Activated CD8-positive, alpha-beta T cell treated with anti-CD3 and anti-CD28 coated beads for 36 hours (primary cell): Measurements from ENCODE around the gene EFCAB8. TPM values are rescaled to one million over a fixed set of nuclear protein-coding genes. Genes with fewer than 3 reads are reported as not detected.

Experiments used
- ATAC-seq: fragments of 200-7000 bp; cut with Tn5 transposase; one replicate; pipeline ENCODE4 v1.10.0; 2021; ENCODE audit warnings: mild to moderate bottlenecking, moderate library complexity
- CTCF ChIA-PET: fragments of 350-600 bp; sonication (Branson Sonifier 250); formaldehyde crosslinking; loops from one replicate; lab custom pipeline; 2021; ENCODE audit warnings: antibody characterized with exemption; lab: Charles Lee
- POLR2A ChIA-PET: fragments of 350-600 bp; sonication (Branson Sonifier 250); formaldehyde crosslinking; loops from one replicate; lab custom pipeline; 2021; ENCODE audit warnings: antibody characterized with exemption; lab: Charles Lee
- DNase-seq: peaks from one replicate; pipeline ENCODE4 v3.0.0-alpha.2; 2020
- H3K27ac Mint-ChIP-seq: one replicate; pipeline ENCODE4 v1.8.0; 2021; ENCODE audit warnings: mild to moderate bottlenecking, mixed read lengths
- H3K27me3 Mint-ChIP-seq: one replicate; pipeline ENCODE4 v1.8.0; 2021; ENCODE audit warnings: mixed read lengths
- H3K36me3 Mint-ChIP-seq: one replicate; pipeline ENCODE4 v1.8.0; 2021; ENCODE audit warnings: low read depth, mixed read lengths
- H3K4me1 Mint-ChIP-seq: one replicate; pipeline ENCODE4 v1.8.0; 2021; ENCODE audit warnings: low read depth, mixed read lengths
- H3K4me3 Mint-ChIP-seq: one replicate; pipeline ENCODE4 v1.8.0; 2021; ENCODE audit warnings: mild to moderate bottlenecking, moderate library complexity, mixed read lengths
- H3K9me3 Mint-ChIP-seq: one replicate; pipeline ENCODE4 v1.8.0; 2021; ENCODE audit warnings: mixed read lengths
- intact Hi-C: fragments of 100-400 bp; cut with micrococcal nuclease; formaldehyde crosslinking; loops from one replicate; pipeline ENCODE4 v1.10.0; 2022
- total RNA-seq, 2 experiments: library from RNA; stranded (reverse); gene quantifications; one replicate each; pipeline ENCODE4 v1.2.3, GENCODE V29; 2021
- TF ChIP-seq, protein P1 (sequence below): fragments of 200-600 bp; IDR thresholded peaks from one replicate; pipeline ENCODE4 v1.8.0; 2022; ENCODE audit warnings: antibody characterized with exemption, mild to moderate bottlenecking

EFCAB8 gene
- total RNA-seq, 2 experiments from 2014 or later, result 0.89 to 0.92 TPM

GRCh38 chr20:32906200-32906599, 47.5 kb downstream of the EFCAB8 start:
- ATAC-seq, result no peak
- no peaks in the 10 kb centered on the region for H3K27me3 Mint-ChIP-seq
- intact Hi-C loops, result loop anchor here (10.0 kb wide), 1 partner anchor 389 kb away; no protein-coding TSS in a partner anchor
- H3K4me3 Mint-ChIP-seq, result no peak overlapping the region
- H3K27ac Mint-ChIP-seq, result no peak overlapping the region
- H3K4me1 Mint-ChIP-seq, result peaks cover 14% of the 10 kb centered on the region
- TF ChIP-seq, protein P1, sequence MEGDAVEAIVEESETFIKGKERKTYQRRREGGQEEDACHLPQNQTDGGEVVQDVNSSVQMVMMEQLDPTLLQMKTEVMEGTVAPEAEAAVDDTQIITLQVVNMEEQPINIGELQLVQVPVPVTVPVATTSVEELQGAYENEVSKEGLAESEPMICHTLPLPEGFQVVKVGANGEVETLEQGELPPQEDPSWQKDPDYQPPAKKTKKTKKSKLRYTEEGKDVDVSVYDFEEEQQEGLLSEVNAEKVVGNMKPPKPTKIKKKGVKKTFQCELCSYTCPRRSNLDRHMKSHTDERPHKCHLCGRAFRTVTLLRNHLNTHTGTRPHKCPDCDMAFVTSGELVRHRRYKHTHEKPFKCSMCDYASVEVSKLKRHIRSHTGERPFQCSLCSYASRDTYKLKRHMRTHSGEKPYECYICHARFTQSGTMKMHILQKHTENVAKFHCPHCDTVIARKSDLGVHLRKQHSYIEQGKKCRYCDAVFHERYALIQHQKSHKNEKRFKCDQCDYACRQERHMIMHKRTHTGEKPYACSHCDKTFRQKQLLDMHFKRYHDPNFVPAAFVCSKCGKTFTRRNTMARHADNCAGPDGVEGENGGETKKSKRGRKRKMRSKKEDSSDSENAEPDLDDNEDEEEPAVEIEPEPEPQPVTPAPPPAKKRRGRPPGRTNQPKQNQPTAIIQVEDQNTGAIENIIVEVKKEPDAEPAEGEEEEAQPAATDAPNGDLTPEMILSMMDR, result no peak
- no peaks in the 10 kb centered on the region for H3K9me3 Mint-ChIP-seq
- ChIA-PET CTCF (interaction anchor here (1.4 to 5.3 kb wide), 3 partner anchors 39 to 189 kb away, joined by 6 to 29 read pairs (median 14); partner anchors contain the start of gene SUN5), POLR2A (no interaction called here)
- DNase-seq, result no peak
- H3K36me3 Mint-ChIP-seq, result no peaks in the 10 kb centered on the region

GRCh38 chr20:32906871-32907495, 48.3 kb downstream of the EFCAB8 start:
- ATAC-seq, result no peak
- H3K4me1 Mint-ChIP-seq, result peaks cover 14% of the 10 kb centered on the region
- ChIA-PET POLR2A (no interaction called here), CTCF (interaction anchor here (1.4 to 5.3 kb wide), 3 partner anchors 38 to 189 kb away, joined by 6 to 29 read pairs (median 14); partner anchors contain the start of gene SUN5)
- no peaks in the 10 kb centered on the region for H3K27me3 Mint-ChIP-seq
- H3K9me3 Mint-ChIP-seq, result no peaks in the 10 kb centered on the region
- no peak overlapping the region for H3K4me3 Mint-ChIP-seq
- intact Hi-C loops, result loop anchor here (10.0 kb wide), 1 partner anchor 388 kb away; no protein-coding TSS in a partner anchor
- TF ChIP-seq, protein P1, result no peak
- no peaks in the 10 kb centered on the region for H3K36me3 Mint-ChIP-seq
- no peak for DNase-seq
- H3K27ac Mint-ChIP-seq, result no peak overlapping the region

DNA sequence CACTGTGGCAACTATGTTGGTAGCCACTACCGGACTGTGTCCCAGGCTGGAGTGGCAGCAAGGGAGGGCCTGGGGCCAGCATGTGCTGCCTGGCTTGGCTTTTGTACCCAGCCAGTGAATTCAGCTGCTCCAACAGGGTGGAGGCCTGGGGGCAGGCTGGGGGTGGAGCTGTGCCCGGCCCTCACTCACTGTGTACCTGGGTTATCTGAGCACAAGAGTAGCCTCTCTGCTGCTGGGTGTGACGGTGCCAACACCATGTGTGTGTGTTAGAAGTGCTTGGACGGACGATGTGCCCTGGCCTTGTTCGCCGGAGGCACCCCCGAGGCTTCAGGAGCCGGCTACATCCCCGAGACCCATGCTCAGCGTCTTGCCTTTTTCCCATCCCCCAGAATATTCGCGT, 49.2 kb downstream of the EFCAB8 start:
- CTCF ChIA-PET, result interaction anchor here (5.3 kb wide), 1 partner anchor 97 kb away, joined by 29 read pairs; the partner anchor contains the start of gene SUN5
- no peaks in the 10 kb centered on the region for H3K36me3 Mint-ChIP-seq
- TF ChIP-seq, protein P1, result no peak
- H3K27ac Mint-ChIP-seq, result no peak overlapping the region
- no peak overlapping the region for H3K4me3 Mint-ChIP-seq
- no peak for DNase-seq
- H3K4me1 Mint-ChIP-seq, result peaks cover 11% of the 10 kb centered on the region
- H3K27me3 Mint-ChIP-seq, result no peaks in the 10 kb centered on the region
- no peak for ATAC-seq
- H3K9me3 Mint-ChIP-seq, result no peaks in the 10 kb centered on the region
- POLR2A ChIA-PET, result no interaction called here
- intact Hi-C loops, result loop anchor here (10.0 kb wide), 1 partner anchor 387 kb away; no protein-coding TSS in a partner anchor

DNA sequence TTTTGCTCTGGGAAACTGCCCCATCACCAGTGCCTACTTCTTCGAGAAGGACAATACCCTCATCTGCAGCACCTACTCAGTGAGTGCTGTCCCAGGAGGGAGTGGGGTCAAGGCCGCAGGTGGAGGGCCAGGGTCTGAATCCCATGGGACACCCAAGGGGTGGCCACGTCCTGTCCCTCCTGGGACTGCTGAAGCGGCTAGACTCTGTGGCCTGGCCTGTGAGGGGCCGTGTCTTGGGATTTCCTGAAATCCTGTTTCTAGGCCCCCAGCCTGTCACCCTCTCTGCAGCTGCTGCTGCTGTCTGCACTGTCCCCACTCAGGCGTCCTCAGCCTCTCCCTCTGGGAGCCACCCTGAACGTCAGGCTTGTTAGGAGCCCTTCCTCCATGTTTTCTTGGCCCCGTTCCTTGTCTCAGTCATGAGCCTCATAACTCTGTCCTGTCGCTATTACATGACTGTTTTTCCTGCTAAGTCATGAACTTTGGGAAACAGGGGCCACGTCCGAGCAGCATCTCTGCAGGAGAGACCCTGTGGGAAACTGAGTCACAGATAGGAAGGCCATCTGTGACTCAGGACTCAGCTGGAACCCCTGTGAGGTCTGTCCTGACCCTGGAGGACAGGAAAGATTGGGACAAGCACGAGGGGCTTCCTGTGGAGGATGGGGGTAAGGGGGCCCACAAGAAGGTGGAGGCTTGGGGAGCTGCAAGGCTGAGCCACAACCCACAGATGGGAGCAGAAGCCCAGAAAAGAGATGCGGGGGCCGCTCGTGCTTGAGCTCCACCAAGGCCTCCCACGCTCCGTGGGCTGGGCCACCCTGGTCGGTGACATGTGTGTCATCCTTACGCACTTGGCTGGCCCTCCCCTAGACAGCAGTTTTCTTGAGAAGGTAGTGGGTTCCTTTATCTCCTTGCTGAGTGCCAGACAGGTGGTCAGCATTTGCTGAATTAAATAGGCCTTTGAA, 49.9 kb downstream of the EFCAB8 start:
- POLR2A ChIA-PET, result no interaction called here
- no peaks in the 10 kb centered on the region for H3K36me3 Mint-ChIP-seq
- intact Hi-C loops, result loop anchor here (10.0 kb wide), 1 partner anchor 386 kb away; no protein-coding TSS in a partner anchor
- no peak for ATAC-seq
- peaks cover 10% of the 10 kb centered on the region for H3K4me1 Mint-ChIP-seq
- TF ChIP-seq, protein P1, result no peak
- peak; percentile 25 for DNase-seq
- H3K4me3 Mint-ChIP-seq, result no peak overlapping the region
- CTCF ChIA-PET, result interaction anchor here (1.4 to 5.3 kb wide), 2 partner anchors 36 to 97 kb away, joined by 3 to 29 read pairs; partner anchors contain the start of gene SUN5
- H3K9me3 Mint-ChIP-seq, result no peaks in the 10 kb centered on the region
- no peak overlapping the region for H3K27ac Mint-ChIP-seq
- H3K27me3 Mint-ChIP-seq, result no peaks in the 10 kb centered on the region
